ENCODE results near the gene KRT20. TPM values are rescaled to one million over a fixed set of nuclear protein-coding genes. Genes with fewer than 3 reads are reported as not detected.
A peak's percentile ranks its signal among the peaks of the same experiment; 100 is the strongest.

Gene KRT20
- total RNA-seq, 1 experiment from 2014 or later = not detected

- Histone ChIP-seq H3K4me1 (replicated peaks; ENCODE audit: insufficient read depth) (peaks cover 62% of the 10 kb centered on the region), H3K27ac (peak overlapping the region; percentile 99), H3K4me3 (no peak overlapping the region), H3K27me3 (ENCODE audit: insufficient read depth, low read depth) (no peaks in the 10 kb centered on the region), H3K4me2 (peak overlapping the region; percentile 65), H3K79me2 (ENCODE audit: low read depth) (no peaks in the 10 kb centered on the region), H3K36me3 (ENCODE audit: low read depth) (no peaks in the 10 kb centered on the region), H2AFZ (no peak overlapping the region), H3K9me2 (ENCODE audit: insufficient read depth) (no peaks in the 10 kb centered on the region), H3F3A (ENCODE audit: insufficient read depth, low read depth) (peaks cover 32% of the 10 kb centered on the region), H4K20me1 (ENCODE audit: insufficient read depth) (no peaks in the 10 kb centered on the region), H3K9me3 (ENCODE audit: insufficient read depth, low read depth) (no peaks in the 10 kb centered on the region)
- ChIA-PET CTCF (interaction anchor here (1.0 kb wide), 1 partner anchor 37 kb away, joined by 3 read pairs; no protein-coding TSS in a partner anchor), POLR2A (ENCODE audit: unreplicated experiment) (interaction anchor here (0.6 kb wide), 1 partner anchor 208 kb away, joined by 14 read pairs; the partner anchor contains the start of gene KRTAP4-12)
- TSS peak; percentile 99 for BruUV-seq (replicated peaks)
- intact Hi-C loops (cut with micrococcal nuclease; ENCODE audit: unreplicated experiment) = no loop called here
- no peak for DNase-seq
- 0 out of 2 replicates have a peak, but pooled peaks have one; percentile 5 for TF ChIP-seq CTCF (conservative IDR thresholded peaks at IDR 0.05)
- TF ChIP-seq EZH2 (IDR thresholded peaks at IDR 0.05; ENCODE audit: low read depth) = no peak
Observed at GRCh38 chr17:40916366-40916765, 31.3 kb upstream of the KRT20 start.

GRCh38 chr17:40915721-40916256 lies 30.7 kb upstream of the KRT20 start:
- Histone ChIP-seq H3K27me3 (ENCODE audit: insufficient read depth, low read depth) (no peaks in the 10 kb centered on the region), H3K9me3 (ENCODE audit: insufficient read depth, low read depth) (no peaks in the 10 kb centered on the region), H3F3A (ENCODE audit: insufficient read depth, low read depth) (peaks cover 35% of the 10 kb centered on the region), H3K79me2 (ENCODE audit: low read depth) (no peaks in the 10 kb centered on the region), H4K20me1 (ENCODE audit: insufficient read depth) (no peaks in the 10 kb centered on the region), H3K4me2 (peak overlapping the region; percentile 65), H3K36me3 (ENCODE audit: low read depth) (no peaks in the 10 kb centered on the region), H2AFZ (no peak overlapping the region), H3K4me3 (no peak overlapping the region), H3K9me2 (ENCODE audit: insufficient read depth) (no peaks in the 10 kb centered on the region), H3K27ac (peak overlapping the region; percentile 99), H3K4me1 (replicated peaks; ENCODE audit: insufficient read depth) (peaks cover 68% of the 10 kb centered on the region)
- DNase-seq = peak; percentile 49 to 96
- TF ChIP-seq EZH2 (IDR thresholded peaks at IDR 0.05; ENCODE audit: low read depth) (no peak), CTCF (conservative IDR thresholded peaks at IDR 0.05) (no peak)
- POLR2A ChIA-PET (ENCODE audit: unreplicated experiment) = interaction anchor here (0.6 to 0.7 kb wide), 5 partner anchors 105 to 780 kb away, joined by 3 to 14 read pairs (median 5); partner anchors contain the start of gene KRTAP4-12
- no TSS peak for BruUV-seq (replicated peaks)
- intact Hi-C loops (cut with micrococcal nuclease; ENCODE audit: unreplicated experiment) = loop anchor here (1.0 kb wide), 7 partner anchors 43 to 740 kb away; partner anchors contain the start of genes KRTAP2-3 and KRTAP4-6
- CTCF ChIA-PET = interaction anchor here (1.0 kb wide), 1 partner anchor 37 kb away, joined by 3 read pairs; no protein-coding TSS in a partner anchor

DNA sequence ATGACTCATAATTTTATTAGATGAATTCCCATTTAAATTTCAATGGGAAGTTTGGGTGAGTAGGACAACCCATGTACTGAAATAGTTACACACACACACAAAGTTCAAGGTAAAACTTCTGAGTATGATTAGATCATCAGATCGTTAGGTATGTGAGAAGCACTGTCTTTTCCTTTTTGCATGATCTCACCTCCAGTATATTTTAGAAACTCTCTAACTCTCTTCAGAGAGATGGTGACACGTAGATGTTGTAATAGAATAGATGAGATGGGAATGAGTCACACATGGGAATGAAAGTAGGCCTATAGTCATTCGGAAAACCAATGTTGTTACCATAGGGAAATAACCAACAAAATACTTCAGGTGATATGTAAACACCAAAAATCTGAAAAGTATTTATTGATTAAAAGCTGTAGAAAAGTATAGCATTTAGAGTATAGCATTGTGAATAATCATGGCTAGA lies 30.2 kb upstream of the KRT20 start:
- CTCF ChIA-PET = no interaction called here
- H3K4me1 ChIP-seq (replicated peaks; ENCODE audit: insufficient read depth) = peaks cover 74% of the 10 kb centered on the region
- no peak overlapping the region for H2AFZ ChIP-seq
- H3K9me3 ChIP-seq (ENCODE audit: insufficient read depth, low read depth) = no peaks in the 10 kb centered on the region
- POLR2A ChIA-PET (ENCODE audit: unreplicated experiment) = interaction anchor here (0.6 to 0.7 kb wide), 3 partner anchors 275 to 781 kb away, joined by 3 to 6 read pairs (median 5); no protein-coding TSS in a partner anchor
- peaks cover 40% of the 10 kb centered on the region for H3F3A ChIP-seq (ENCODE audit: insufficient read depth, low read depth)
- peak overlapping the region; percentile 65 for H3K4me2 ChIP-seq
- H3K9me2 ChIP-seq (ENCODE audit: insufficient read depth) = no peaks in the 10 kb centered on the region
- no peak for TF ChIP-seq CTCF (conservative IDR thresholded peaks at IDR 0.05)
- TF ChIP-seq EZH2 (IDR thresholded peaks at IDR 0.05; ENCODE audit: low read depth) = no peak
- no peaks in the 10 kb centered on the region for H4K20me1 ChIP-seq (ENCODE audit: insufficient read depth)
- H3K4me3 ChIP-seq = no peak overlapping the region
- BruUV-seq (replicated peaks) = no TSS peak
- DNase-seq = peak in 1 of 2 experiments; percentile 99
- intact Hi-C loops (cut with micrococcal nuclease; ENCODE audit: unreplicated experiment) = loop anchor here (1.0 kb wide), 7 partner anchors 43 to 740 kb away; partner anchors contain the start of genes KRTAP2-3 and KRTAP4-6
- H3K36me3 ChIP-seq (ENCODE audit: low read depth) = no peaks in the 10 kb centered on the region
- H3K27ac ChIP-seq = peak overlapping the region; percentile 99
- no peaks in the 10 kb centered on the region for H3K79me2 ChIP-seq (ENCODE audit: low read depth)
- no peaks in the 10 kb centered on the region for H3K27me3 ChIP-seq (ENCODE audit: insufficient read depth, low read depth)

Measured in PC-9 (cell line).